HepG2 (cell line): ENCODE data around the gene FOXN3. TPM values are rescaled to one million over a fixed set of nuclear protein-coding genes. Genes with fewer than 3 reads are reported as not detected.

ENCODE experiments used
- ATAC-seq: fragments of 200-7000 bp; cut with Tn5 transposase; 3 replicates; pipeline ENCODE4 v1.9.1; 2020; ENCODE audit warnings: mild to moderate bottlenecking, moderate library complexity
- BruUV-seq: library from RNA; stranded (reverse); fragments of 400-500 nt; replicated peaks from 2 replicates; lab custom pipeline; 2021; lab: Mats Ljungman, UMichigan
- CTCF ChIA-PET: fragments of 300-600 bp; formaldehyde crosslinking; extraction: SDS; loops from one replicate; lab custom pipeline; 2021; ENCODE audit warnings: low total read pairs, inconsistent platforms, low intra/inter-chr PET ratio; lab: Yijun Ruan, JAX
- POLR2A ChIA-PET: fragments of 350-600 bp; sonication (Branson Sonifier 250); formaldehyde crosslinking; loops from one replicate; lab custom pipeline; 2020; ENCODE audit warnings: antibody characterized with exemption, inconsistent platforms; lab: Yijun Ruan, JAX
- DNase-seq: peaks from one replicate; pipeline ENCODE4 v3.0.0-alpha.2; 2015; ENCODE audit warnings: low spot score
- FAIRE-seq: peaks from 3 replicates; lab custom pipeline; 2011; peaks lifted over from hg19 to GRCh38; lab: Jason Lieb, UNC
- H2AFZ ChIP-seq: one replicate; pipeline ENCODE4 v1.6.1; 2011; ENCODE audit warnings: low read length, inconsistent platforms
- H3K27ac ChIP-seq: fragments of 300-600 bp; 3 replicates; pipeline ENCODE4 v1.8.0; 2011; ENCODE audit warnings: mixed run types, mild to moderate bottlenecking, mixed read lengths, low read length, inconsistent platforms; ENCODE audit not compliant: insufficient read depth; ENCODE audit errors: extremely low read length
- H3K27me3 ChIP-seq, 2 experiments: fragments of 200-600 bp in 1 of 2; 2 replicates in 1 of 2; 3 replicates in 1 of 2; pipeline versions ENCODE4 v1.6.0 to v1.8.0; 2011; ENCODE audit warnings: low read length in 2 of 2, mild to moderate bottlenecking in 2 of 2, moderate library complexity in 2 of 2, inconsistent platforms in 1 of 2; ENCODE audit not compliant: insufficient read depth in 2 of 2, control insufficient read depth in 1 of 2
- H3K36me3 ChIP-seq, 2 experiments: fragments of 200-600 bp in 1 of 2; replicated peaks in 1 of 2; 2 replicates in 1 of 2; 3 replicates in 1 of 2; pipeline versions ENCODE4 v1.5.1 to v1.8.0; 2011; ENCODE audit warnings: low read length in 2 of 2, inconsistent platforms in 1 of 2; ENCODE audit not compliant: insufficient read depth in 2 of 2, control insufficient read depth in 1 of 2
- H3K4me1 ChIP-seq: 2 replicates; pipeline ENCODE4 v1.5.1; 2012; ENCODE audit warnings: low read length, inconsistent platforms; ENCODE audit not compliant: insufficient read depth
- H3K4me2 ChIP-seq: 2 replicates; pipeline ENCODE4 v1.6.0; 2011; ENCODE audit warnings: low read depth, low read length, inconsistent platforms
- H3K4me3 ChIP-seq, 3 experiments: fragments of 200-600 bp in 1 of 3; sonication (generic), shearing (Covaris generic) in 1 of 3; replicated peaks in 1 of 3; 2 replicates each; pipeline ENCODE4 v1.5.1; 2011 to 2016; ENCODE audit warnings: low read length in 3 of 3, inconsistent platforms in 2 of 3, low read depth in 2 of 3, mild to moderate bottlenecking in 2 of 3, control low read depth in 1 of 3, mixed read lengths in 1 of 3; ENCODE audit not compliant: insufficient read depth in 1 of 3
- H3K79me2 ChIP-seq: one replicate; pipeline ENCODE4 v1.6.1; 2011; ENCODE audit warnings: low read length, inconsistent platforms; ENCODE audit not compliant: insufficient read depth
- H3K9ac ChIP-seq: 2 replicates; pipeline ENCODE4 v1.6.0; 2011; ENCODE audit warnings: mild to moderate bottlenecking, low read depth, low read length, inconsistent platforms; ENCODE audit not compliant: insufficient read depth
- H3K9me3 ChIP-seq: 2 replicates; pipeline ENCODE4 v1.5.1; 2012; ENCODE audit warnings: mild to moderate bottlenecking, low read length
- H4K20me1 ChIP-seq: 2 replicates; pipeline ENCODE4 v1.6.0; 2011; ENCODE audit warnings: inconsistent platforms, mild to moderate bottlenecking, low read length, moderate library complexity; ENCODE audit not compliant: insufficient read depth
- CERS6 ChIP-seq: sonication (generic); formaldehyde crosslinking; IDR thresholded peaks from 2 replicates; pipeline ENCODE4 v1.5.0; 2020; ENCODE audit warnings: missing genetic modification reagents
- PCBP1 ChIP-seq: fragments of 200-400 bp; formaldehyde crosslinking; IDR thresholded peaks from 2 replicates; pipeline ENCODE4 v1.6.1; 2017; ENCODE audit warnings: mild to moderate bottlenecking, low read depth, low read length, borderline replicate concordance
- ZNF180 ChIP-seq: sonication (generic); formaldehyde crosslinking; IDR thresholded peaks from 2 replicates; pipeline ENCODE4 v1.4.0; 2020; ENCODE audit warnings: low read depth, missing genetic modification reagents, borderline replicate concordance
- ZNF687 ChIP-seq: sonication (generic); formaldehyde crosslinking; IDR thresholded peaks from 2 replicates; pipeline ENCODE4 v1.5.1; 2020; ENCODE audit warnings: mild to moderate bottlenecking, missing genetic modification reagents, moderate library complexity
- WGBS: methylation state at CpG from one replicate; pipeline ENCODE4 v1.1.6; 2017; ENCODE audit warnings: low lambda C conversion rate; 5-methylcytosine and 5-hydroxymethylcytosine counted together
- in situ Hi-C: cut with HindIII; loops from 2 replicates; pipeline ENCODE4 v1.10.0; 2017; ENCODE audit warnings: low pct_unique_long_range_greater_than_20kb; ENCODE audit not compliant: extremely low pct_ligation_motif_present
- intact Hi-C: fragments of 100-400 bp; cut with micrococcal nuclease; formaldehyde crosslinking; loops from one replicate; pipeline ENCODE4 v1.10.0; 2022; ENCODE audit not compliant: unreplicated experiment
- polyA plus RNA-seq, 8 experiments: library from polyadenylated mRNA; depleted of rRNA in 3 of 8; stranded (reverse) in 7 of 8; unstranded in 1 of 8; fragments of >200 nt; fragmentation: Illumina TruSeq in 4 of 8; extraction: Trizol in 4 of 8; gene quantifications; 2 replicates each; pipeline versions ENCODE4 v1.2.1 to v1.2.3, GENCODE V29; 2011 to 2016; ENCODE audit warnings: low read depth in 4 of 8, missing spikeins in 1 of 8, mixed read lengths in 1 of 8; ENCODE audit not compliant: insufficient read depth in 1 of 8
- total RNA-seq, 5 experiments: library from RNA; depleted of rRNA; stranded (reverse); fragments of >200 nt; fragmentation: Illumina TruSeq; extraction: Trizol; gene quantifications; 2 replicates each; pipeline ENCODE4 v1.2.3, GENCODE V29; 2016; ENCODE audit warnings: low read depth in 1 of 5

The FOXN3 gene
- total and polyA plus RNA-seq, 2 of the 13 experiments (the other 11 are each of a cell fraction or from before 2014, with no cell fraction given) = 32.4 to 70.2 TPM

DNA sequence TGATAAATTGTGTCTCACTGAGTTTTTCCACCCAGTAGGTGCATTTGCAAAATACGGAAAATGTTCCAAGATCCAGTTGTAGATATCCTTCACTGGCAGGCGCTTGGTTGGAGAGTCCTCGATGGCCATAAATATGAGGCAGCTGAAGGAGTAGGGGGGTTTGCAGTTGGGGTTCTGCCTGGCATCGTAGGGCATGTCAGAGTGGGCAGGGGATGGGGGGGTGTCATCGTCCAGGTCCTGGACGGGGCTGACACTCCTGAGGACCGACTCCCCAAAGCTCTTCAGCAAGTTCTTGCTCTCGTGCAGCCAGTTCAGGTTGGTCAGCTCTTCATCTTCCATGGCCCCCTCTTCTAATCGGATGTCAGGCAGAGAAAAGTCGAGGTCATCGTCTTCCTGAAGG is 5.1 kb downstream of the FOXN3 start:
- Histone ChIP-seq H2AFZ (no peak overlapping the region), H3K27me3 (no peaks in the 10 kb centered on the region), H3K4me2 (peak overlapping the region; percentile 14; the same call in 1 of the 2 replicates), H3K9me3 (no peaks in the 10 kb centered on the region), H3K79me2 (peaks cover 88% of the 10 kb centered on the region), H3K4me3 (no peak overlapping the region; a peak in 1 of 6 replicates), H3K36me3 (peaks cover 21 to 44% of the 10 kb centered on the region in 2 experiments), H3K27ac (no peak overlapping the region), H4K20me1 (peaks cover 35% of the 10 kb centered on the region), H3K4me1 (peaks cover 86% of the 10 kb centered on the region), H3K9ac (no peak overlapping the region)
- ATAC-seq = no peak
- POLR2A ChIA-PET = interaction anchor here (1.3 kb wide), 1 partner anchor 72 kb away, joined by 3 read pairs; no protein-coding TSS in a partner anchor
- no peak for FAIRE-seq
- TF ChIP-seq PCBP1 = no peak
- TF ChIP-seq ZNF687 (CRISPR knock-in tag) = peak; percentile 33; the same call in 1 of the 2 replicates
- TF ChIP-seq ZNF180 (CRISPR knock-in tag) = no peak
- TF ChIP-seq CERS6 = no peak
- in situ Hi-C loops (loop anchor here (25.0 kb wide), 1 partner anchor 500 kb away; no protein-coding TSS in a partner anchor), intact Hi-C loops (loop anchor here (10.0 kb wide), 1 partner anchor 363 kb away; no protein-coding TSS in a partner anchor)
- CTCF ChIA-PET = no interaction called here
- no peak for DNase-seq
- 94% methylated on average over 11 of the region's 11 CpGs for WGBS
- BruUV-seq = no TSS peak
